ENCODE measurements around the gene MRPL21. TPM values are rescaled to one million over a fixed set of nuclear protein-coding genes. Genes with fewer than 3 reads are reported as not detected.

The MRPL21 gene
- total and polyA plus RNA-seq, 2 of the 8 experiments (the other 6 are each of a cell fraction or from before 2014, with no cell fraction given) = 102 to 107 TPM

- ChIA-PET CTCF (ENCODE audit: partially characterized antibody) (interaction anchor here (1.0 to 1.6 kb wide), 6 partner anchors 9 to 183 kb away, joined by 3 to 7 read pairs (median 3); no protein-coding TSS in a partner anchor), POLR2A (ENCODE audit: partially characterized antibody) (no interaction called here)
- Histone ChIP-seq H2BK15ac (ENCODE audit: low read length) (no peak overlapping the region), H3K79me1 (ENCODE audit: low read depth, low read length) (no peaks in the 10 kb centered on the region), H3K18ac (ENCODE audit: extremely low read depth, low read length) (no peak overlapping the region), H4K91ac (replicated peaks; ENCODE audit: insufficient read length, low read length) (no peak overlapping the region), H3K4me2 (ENCODE audit: insufficient read depth in 1 of 2, low read depth in 2 of 2, low read length in 2 of 2) (no peak overlapping the region), H3K14ac (ENCODE audit: insufficient read length) (no peak overlapping the region), H3K9ac (replicated peaks in 1 of 4; ENCODE audit: extremely low read depth in 1 of 4, low read depth in 3 of 4, low read length in 3 of 4) (no peak overlapping the region), H3K4me1 (replicated peaks in 1 of 4; ENCODE audit: control insufficient read depth in 3 of 4, insufficient read depth in 4 of 4, low read length in 3 of 4) (peaks cover 0 to 10% (median 1%) of the 10 kb centered on the region in 4 experiments; a peak in 5 of 7 replicates), H3K79me2 (ENCODE audit: control insufficient read depth in 1 of 2, insufficient read depth in 2 of 2, low read length in 2 of 2) (no peaks in the 10 kb centered on the region), H3K27ac (ENCODE audit: low read depth, low read length) (no peak overlapping the region), H2BK20ac (ENCODE audit: low read length) (no peak overlapping the region), H2BK5ac (ENCODE audit: low read depth, low read length) (no peak overlapping the region), H3K23ac (ENCODE audit: insufficient read length) (no peak overlapping the region), H2AFZ (ENCODE audit: low read length) (no peak overlapping the region), H3K4me3 (ENCODE audit: extremely low read depth in 1 of 4, insufficient read depth in 2 of 4, low read depth in 3 of 4, low read length in 4 of 4) (no peak overlapping the region), H3K9me3 (ENCODE audit: insufficient read depth in 2 of 2, low read depth in 1 of 2, low read length in 1 of 2) (no peaks in the 10 kb centered on the region), H3K27me3 (replicated peaks in 1 of 4; ENCODE audit: control insufficient read depth in 3 of 4, extremely low read depth in 1 of 4, insufficient read depth in 3 of 4, low read length in 3 of 4) (no peaks in the 10 kb centered on the region), H3K56ac (replicated peaks; ENCODE audit: insufficient read length, low read depth, low read length) (no peak overlapping the region), H4K20me1 (replicated peaks in 1 of 2; ENCODE audit: control insufficient read depth in 1 of 2, insufficient read depth in 2 of 2, low read length in 2 of 2) (no peaks in the 10 kb centered on the region), H4K5ac (ENCODE audit: insufficient read length, low read depth, low read length) (no peak overlapping the region), H2BK120ac (replicated peaks; ENCODE audit: low read depth, low read length) (no peak overlapping the region), H4K8ac (ENCODE audit: extremely low read depth, insufficient read depth, low read length) (no peak overlapping the region), H3K4ac (replicated peaks; ENCODE audit: insufficient read length, low read depth, low read length) (no peak overlapping the region), H3K36me3 (ENCODE audit: control insufficient read depth in 2 of 4, insufficient read depth in 4 of 4, low read length in 3 of 4) (no peaks in the 10 kb centered on the region), H2AK5ac (ENCODE audit: low read depth, low read length) (no peak overlapping the region), H3K23me2 (ENCODE audit: low read depth, low read length) (no peaks in the 10 kb centered on the region), H2BK12ac (ENCODE audit: low read depth, low read length) (no peak overlapping the region)
- 45% methylated on average over 2 of the region's 2 CpGs; no CpG with 5 or more reads in 1 of the 2 experiments for whole genome bisulfite sequencing, 2 experiments (ENCODE audit: extremely low coverage in 1 of 2, insufficient coverage in 1 of 2, insufficient read length in 1 of 2, insufficient replicate concordance in 2 of 2, low coverage in 1 of 2, low lambda C conversion rate in 2 of 2, missing lambda C conversion rate in 1 of 2)
- FAIRE-seq (no peak), DNase-seq (ENCODE audit: low read depth in 1 of 2, low spot score in 2 of 2) (no peak)
- no peak for TF ChIP-seq CEBPB (IDR thresholded peaks at IDR 0.05; ENCODE audit: low read depth, low read length)
- no peak for TF ChIP-seq RFX5 (IDR thresholded peaks at IDR 0.05; ENCODE audit: borderline replicate concordance, low read depth, low read length)
- no peak for TF ChIP-seq CBX8 (IDR thresholded peaks at IDR 0.05; ENCODE audit: borderline replicate concordance, low read depth, low read length)
- TF ChIP-seq SIRT6 (IDR thresholded peaks at IDR 0.05; ENCODE audit: low read length) = no peak
- no peak for TF ChIP-seq KDM4A (IDR thresholded peaks at IDR 0.05; ENCODE audit: low read depth, low read length, severe bottlenecking)
- no peak for TF ChIP-seq NRF1 (IDR thresholded peaks at IDR 0.05; ENCODE audit: low read depth, low read length)
- no peak for TF ChIP-seq E2F6 (IDR thresholded peaks at IDR 0.05)
- no peak for TF ChIP-seq MAFK (IDR thresholded peaks at IDR 0.05; ENCODE audit: low read depth, low read length)
- TF ChIP-seq JUN (IDR thresholded peaks at IDR 0.05; ENCODE audit: low read depth, low read length) = no peak
- TF ChIP-seq POLR2A (IDR thresholded peaks at IDR 0.05; ENCODE audit: control extremely low read depth in 1 of 2, low read depth in 2 of 2, low read length in 2 of 2) = no peak
- TF ChIP-seq EP300 (IDR thresholded peaks at IDR 0.05; ENCODE audit: borderline replicate concordance in 1 of 2, low read depth in 2 of 2, low read length in 2 of 2) = no peak
- TF ChIP-seq GTF2F1 (IDR thresholded peaks at IDR 0.05; ENCODE audit: borderline replicate concordance, low read depth, low read length) = no peak
- no peak for TF ChIP-seq KDM1A (IDR thresholded peaks at IDR 0.05; ENCODE audit: borderline replicate concordance, low read length)
- TF ChIP-seq TCF12 (IDR thresholded peaks at IDR 0.05; ENCODE audit: low read depth, low read length) = no peak
These were observed 44.9 kb upstream of the MRPL21 start for GRCh38 chr11:68948496-68948895.
